ENCODE results near the gene KCNIP1.
"Not testable (repeated sequence)": the region's sequence is repeated elsewhere in the genome, so short reads cannot be mapped to it uniquely, and the experiment has no call there.

Gene KCNIP1

DNA sequence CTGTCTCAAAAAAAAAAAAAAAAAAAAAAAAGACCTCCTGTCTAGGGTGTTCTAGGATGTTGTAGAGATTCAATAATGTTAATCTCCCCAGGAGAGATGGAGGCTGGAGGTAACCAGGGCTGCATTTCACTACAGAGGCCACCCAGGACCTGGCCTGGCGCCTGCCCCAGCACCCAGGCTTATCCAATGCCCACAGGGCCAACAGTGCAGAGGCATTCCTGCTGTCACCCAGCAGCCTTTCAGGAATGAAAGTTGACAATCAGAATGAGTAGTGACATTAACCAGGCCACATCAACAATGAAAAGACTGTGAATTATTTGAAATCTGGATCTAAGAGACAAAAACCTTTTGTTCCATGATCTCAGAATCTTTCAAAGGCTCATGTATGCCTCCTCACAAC lies 243.5 kb downstream of the KCNIP1 start:
- DNase-seq (ENCODE audit: low read depth in 2 of 2, low spot score in 1 of 2) = no peak

- no peak for DNase-seq (ENCODE audit: low read depth in 2 of 2, low spot score in 1 of 2)
Observed at GRCh38 chr5:170747851-170748250, 244.0 kb downstream of the KCNIP1 start.

DNA sequence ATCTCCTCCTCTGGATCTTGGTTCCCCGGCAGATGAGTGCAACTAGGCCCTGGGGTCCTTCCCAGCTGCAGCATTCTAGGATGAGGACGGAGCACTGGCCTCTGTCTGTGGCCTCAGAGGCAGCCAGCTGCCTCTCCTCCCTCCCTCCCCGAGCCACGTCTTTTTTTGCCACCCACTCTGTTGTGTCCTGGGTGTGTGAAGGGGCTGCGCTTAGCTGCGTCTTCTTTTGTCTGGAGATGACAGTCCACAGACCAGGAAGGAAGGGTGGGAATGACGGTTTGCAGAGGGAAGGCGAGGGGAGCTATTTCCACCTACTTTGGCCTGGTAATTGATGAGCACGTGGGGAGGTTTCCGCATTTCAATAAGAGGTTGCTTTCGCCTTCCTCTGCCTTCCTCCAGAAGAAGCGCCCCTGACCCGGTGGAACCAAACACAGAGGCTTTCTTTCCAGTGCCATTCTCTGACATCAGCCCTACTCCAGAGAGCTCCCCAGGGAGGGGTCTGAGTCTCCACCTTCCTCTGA lies 245.2 kb downstream of the KCNIP1 start:
- no peak for DNase-seq (ENCODE audit: low read depth in 2 of 2, low spot score in 1 of 2)

DNA sequence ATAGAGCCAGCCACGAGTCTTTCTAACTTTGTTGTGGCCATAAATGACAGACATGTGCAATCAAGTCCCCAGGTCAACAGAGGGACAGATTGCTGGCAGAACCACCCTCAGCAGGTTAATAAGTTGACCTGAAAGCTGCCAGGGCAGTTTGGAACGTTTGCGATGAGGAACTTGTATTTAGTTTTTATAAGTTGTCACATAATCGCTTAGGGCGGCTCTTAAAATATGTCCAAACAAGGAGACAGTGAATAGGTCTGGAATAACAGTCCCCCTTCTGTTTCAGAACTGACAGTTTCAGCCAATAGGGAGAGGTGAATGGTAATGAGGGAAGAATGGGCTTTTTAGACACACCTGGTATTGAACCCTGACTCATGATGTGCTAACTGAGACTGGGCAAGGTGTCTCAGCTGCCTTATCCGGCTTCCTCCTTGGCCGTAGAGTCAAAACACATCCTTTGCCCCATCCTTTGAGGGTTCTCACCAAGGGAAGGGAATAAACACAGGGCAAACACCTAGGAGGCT lies 246.2 kb downstream of the KCNIP1 start:
- DNase-seq (ENCODE audit: low read depth in 2 of 2, low spot score in 1 of 2) = no peak

DNA sequence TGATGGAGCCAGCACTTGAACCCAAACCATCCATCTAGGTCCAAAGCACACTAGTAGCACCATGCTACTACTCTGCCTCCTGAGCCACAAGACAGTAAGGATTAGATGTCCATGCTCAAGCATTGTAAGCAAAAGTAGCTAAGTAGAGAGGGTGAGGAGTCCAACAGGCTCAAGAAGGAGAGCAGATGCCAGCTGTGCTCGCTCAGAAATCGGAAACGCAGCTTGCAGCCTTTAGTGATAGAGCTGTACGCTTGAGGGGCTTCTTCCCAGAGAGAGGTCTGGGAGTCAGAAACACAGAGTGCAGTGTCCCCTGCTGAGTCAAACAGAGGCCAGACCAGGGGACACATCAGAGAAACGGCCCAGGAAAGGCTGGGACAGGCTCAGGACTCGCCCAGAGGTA lies 247.0 kb downstream of the KCNIP1 start:
- no peak for DNase-seq (ENCODE audit: low read depth in 2 of 2, low spot score in 1 of 2)

DNA sequence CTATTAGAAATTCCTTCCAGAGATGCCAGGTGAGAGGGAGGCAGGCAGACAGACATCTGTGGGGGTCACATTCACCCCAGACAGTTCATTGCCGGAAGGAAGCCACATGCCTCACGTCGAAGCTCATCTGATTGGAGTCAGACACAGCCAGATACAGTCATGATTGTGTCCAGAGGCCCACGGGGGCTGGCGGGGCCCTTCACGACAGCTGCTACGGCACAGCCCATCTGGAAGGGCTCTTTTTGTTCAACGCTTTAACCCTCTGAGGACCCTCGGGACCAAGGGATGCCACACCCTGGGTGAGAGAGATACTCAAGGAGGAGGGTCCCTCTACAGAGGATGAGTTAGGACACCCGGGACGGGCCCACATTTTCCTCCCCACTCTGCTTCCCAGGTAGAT lies 247.8 kb downstream of the KCNIP1 start:
- no peak for DNase-seq (ENCODE audit: low read depth in 2 of 2, low spot score in 1 of 2)

DNA sequence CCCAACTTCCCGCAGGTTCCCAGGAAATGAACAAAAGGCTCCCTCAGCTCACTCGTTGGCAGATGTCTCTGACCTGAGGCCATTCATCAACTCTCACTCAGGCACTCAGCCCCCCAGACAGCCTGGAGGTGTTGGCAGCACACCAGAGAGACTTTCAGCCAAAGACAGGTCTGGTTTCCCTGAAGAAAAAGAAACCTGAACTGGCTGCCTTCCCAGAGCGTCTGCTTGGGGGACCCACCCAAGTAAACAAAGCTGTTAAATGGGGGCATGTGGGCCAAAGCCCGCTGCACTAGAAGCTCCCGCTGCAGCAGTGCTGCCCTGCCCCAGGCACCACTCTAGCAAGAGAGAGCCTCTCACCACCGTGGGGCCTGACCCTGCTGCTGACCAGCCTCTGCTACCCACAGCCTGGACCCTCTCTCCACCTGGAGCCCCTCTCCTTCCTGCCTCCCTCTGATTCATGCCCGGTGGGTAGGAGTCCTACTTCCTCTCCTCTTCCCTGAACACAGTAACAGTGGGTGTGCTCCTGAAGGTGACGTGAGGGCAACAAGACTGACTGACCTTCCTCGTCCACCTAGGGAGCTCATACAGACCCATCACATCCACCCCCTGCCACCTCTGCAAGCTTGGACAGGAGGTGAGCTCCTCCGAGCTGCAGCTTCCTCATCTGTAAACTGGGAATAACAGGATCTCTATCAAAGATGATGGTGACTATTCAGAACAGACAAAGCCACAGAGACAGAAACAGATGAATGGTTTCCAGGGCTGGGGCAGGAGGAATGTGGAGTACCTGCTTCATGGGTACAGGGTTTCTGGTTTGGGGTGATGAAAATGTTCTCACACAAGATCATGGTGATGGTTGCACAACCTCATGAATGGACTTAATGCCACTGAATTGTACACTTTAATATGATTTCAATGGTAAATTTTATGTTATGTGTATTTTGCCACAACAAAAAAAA lies 248.7 kb downstream of the KCNIP1 start:
- no peak for DNase-seq (ENCODE audit: low read depth in 2 of 2, low spot score in 1 of 2)

DNA sequence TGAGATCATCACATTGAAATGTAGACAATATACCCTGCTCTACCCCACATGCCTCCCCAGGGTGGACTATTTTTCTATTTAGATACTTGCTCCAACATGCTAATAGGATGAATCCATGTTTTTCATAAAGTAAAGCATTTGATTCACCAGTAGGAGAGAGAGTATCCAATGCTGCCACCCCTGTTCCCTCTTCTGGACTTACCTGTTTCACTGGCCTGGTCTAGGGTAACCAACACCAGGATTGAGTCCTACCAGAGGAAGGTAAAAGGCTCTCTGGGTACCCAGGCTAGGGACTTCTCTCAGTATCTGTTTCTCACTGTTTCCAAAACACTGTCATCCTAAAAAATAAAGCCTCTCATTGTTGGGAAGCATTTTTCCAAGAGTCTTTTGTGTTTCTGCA lies 249.5 kb downstream of the KCNIP1 start:
- no peak for DNase-seq (ENCODE audit: low read depth in 2 of 2, low spot score in 1 of 2)

- DNase-seq (ENCODE audit: low read depth in 2 of 2, low spot score in 1 of 2) = not testable (repeated sequence)
Observed at GRCh38 chr5:170754508-170754907, 250.7 kb downstream of the KCNIP1 start.

DNA sequence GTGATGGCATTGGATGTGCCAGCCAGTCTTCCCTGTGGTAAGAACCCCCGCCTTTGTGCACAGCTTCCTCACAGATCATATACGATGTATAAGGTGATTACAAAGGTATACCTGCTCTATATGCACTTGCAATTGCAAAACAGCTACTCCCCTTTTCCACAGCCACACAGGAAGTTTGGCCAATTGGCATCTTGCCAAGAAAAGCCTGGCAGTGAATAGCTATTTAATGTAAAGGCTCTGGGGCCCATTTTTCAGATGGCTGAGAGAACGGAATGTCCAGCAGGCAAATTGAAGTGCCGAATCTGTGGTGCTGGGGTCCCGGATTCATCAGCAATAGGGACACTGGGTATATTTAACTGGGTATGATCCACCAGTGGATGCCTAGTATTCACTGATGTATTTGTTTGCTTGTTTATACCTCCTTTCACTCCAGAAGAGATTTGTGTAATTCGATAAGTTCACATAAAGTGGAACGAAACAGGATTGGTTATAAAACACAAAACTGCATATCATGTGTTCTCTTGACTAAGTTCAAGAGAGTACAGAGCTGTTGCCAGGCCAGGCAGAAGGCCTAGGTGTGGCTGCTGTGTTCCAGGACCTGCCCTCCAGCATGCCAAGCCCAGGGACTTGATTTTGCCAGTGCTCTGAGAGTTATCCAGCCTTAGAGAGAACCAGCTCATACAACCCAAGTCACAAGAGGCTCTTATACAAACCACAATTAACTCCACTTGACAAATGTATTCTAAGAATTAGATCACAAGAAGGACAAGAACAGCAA lies 252.0 kb downstream of the KCNIP1 start:
- DNase-seq (ENCODE audit: low read depth in 2 of 2, low spot score in 1 of 2) = no peak

DNA sequence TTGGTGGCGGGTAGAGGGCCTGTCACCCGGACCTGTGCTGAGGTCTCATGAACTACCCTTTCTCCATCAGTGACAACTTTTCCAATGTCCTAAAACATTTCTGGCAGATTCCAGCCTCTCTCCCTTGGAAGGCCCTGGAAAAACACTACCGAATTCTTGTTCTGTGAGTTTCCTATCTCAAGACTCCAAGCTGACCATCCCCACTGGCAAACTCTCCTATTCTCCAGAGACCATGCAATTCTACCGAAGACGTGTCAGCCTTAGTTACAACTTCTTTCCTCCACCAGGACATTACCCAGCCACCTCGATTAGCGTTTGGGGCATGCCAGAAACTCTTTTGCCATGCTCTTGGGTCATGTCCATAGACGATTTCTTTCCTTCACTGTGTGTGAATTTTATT lies 252.9 kb downstream of the KCNIP1 start:
- DNase-seq (ENCODE audit: low read depth in 2 of 2, low spot score in 1 of 2) = no peak

DNA sequence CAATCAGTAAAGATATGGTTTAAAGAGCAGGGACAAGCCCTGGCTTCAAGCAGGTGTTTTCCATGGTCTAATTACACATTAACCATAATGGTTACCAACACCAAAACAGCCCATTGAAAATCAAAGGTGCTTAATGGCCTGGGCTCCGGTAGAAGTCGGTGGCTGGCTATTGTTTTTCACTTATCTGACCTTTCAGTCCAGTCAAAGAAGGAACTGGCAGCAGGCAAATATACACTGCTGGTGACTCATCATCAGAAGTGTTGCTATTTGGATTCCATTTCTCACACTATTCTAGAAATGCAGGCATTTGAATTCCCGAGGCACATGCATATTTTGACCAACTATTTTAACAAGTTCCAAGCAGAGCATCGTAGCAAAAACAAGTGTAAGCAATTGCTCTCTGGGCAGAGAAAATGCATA lies 253.4 kb downstream of the KCNIP1 start:
- no peak for DNase-seq (ENCODE audit: low read depth in 2 of 2, low spot score in 1 of 2)

DNA sequence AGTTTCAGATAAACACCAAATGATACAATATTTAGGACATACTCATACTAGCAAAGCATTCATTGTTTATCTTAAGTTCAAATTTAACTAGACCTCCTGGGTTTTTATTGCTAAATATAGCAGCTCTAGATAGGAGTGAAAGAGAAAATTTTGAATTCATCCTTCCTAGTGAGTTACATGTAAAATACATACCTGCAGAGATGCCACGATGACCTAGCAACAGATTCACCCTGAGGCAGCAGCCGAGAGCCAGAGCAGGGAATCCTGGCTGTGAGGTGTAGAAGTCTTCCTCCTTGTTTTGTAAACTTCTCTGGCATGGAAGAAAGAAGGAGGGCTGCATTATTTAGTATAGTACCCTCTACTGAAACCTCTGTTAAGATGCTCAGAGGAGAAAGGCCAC lies 253.8 kb downstream of the KCNIP1 start:
- no peak for DNase-seq (ENCODE audit: low read depth in 2 of 2, low spot score in 1 of 2)

GRCh38 chr5:170758481-170758880 lies 254.7 kb downstream of the KCNIP1 start:
- DNase-seq (ENCODE audit: low read depth in 2 of 2, low spot score in 1 of 2) = no peak

DNA sequence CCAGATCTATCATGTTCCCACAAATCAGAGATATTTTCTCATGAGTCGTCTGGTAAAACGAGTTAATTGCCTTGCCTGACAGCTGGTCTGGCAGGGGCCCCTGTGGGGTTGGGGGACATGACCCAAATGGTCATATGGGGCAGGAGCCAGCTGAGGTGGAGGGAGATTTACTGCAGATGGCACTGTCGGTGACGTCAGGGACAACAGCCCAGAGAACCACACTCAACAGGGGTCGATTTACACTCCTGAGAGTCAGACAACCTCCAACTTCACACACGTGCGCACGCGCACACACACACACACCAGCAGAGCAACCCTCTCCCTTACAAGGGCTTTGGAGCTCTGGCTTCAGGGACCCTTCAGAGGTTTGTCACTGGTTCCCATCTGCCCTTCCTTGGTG lies 256.3 kb downstream of the KCNIP1 start:
- DNase-seq (ENCODE audit: low read depth in 2 of 2, low spot score in 1 of 2) = no peak

- DNase-seq (ENCODE audit: low read depth in 2 of 2, low spot score in 1 of 2) = no peak
Observed at GRCh38 chr5:170761048-170761707, 257.4 kb downstream of the KCNIP1 start.

DNA sequence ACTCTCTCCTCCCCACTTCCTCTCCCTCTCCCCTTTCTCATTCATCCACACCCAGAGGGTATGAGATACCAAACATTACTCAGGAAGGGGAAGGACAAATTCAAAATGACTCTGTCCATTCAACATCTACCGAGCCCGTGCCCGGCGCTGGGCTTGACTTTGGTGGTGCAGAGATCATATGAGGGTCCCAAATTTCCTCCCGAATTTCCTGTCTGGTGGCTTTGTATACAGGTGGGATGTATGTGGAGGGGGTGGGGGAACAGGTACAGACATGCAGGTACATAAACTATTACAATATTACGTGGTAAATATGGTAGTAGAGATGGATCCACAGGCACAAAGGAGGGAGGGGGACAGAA lies 257.9 kb downstream of the KCNIP1 start:
- DNase-seq (ENCODE audit: low read depth in 2 of 2, low spot score in 1 of 2) = no peak

DNA sequence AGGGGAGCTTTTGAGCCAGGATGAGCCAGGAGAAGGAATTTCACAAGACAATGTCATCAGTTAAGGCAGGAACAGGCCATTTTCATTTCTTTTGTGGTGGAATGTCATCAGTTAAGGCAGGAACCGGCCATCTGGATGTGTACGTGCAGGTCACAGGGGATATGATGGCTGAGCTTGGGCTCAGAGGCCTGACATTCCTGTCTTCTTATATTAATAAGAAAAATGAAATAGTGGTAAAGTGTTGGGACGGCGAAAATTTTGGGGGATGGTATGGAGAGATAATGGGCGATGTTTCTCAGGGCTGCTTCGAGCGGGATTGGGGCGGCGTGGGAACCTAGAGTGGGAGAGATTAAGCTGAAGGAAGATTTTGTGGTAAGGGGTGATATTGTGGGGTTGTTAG lies 258.5 kb downstream of the KCNIP1 start:
- DNase-seq (ENCODE audit: low read depth in 2 of 2, low spot score in 1 of 2) = not testable (repeated sequence)

DNA sequence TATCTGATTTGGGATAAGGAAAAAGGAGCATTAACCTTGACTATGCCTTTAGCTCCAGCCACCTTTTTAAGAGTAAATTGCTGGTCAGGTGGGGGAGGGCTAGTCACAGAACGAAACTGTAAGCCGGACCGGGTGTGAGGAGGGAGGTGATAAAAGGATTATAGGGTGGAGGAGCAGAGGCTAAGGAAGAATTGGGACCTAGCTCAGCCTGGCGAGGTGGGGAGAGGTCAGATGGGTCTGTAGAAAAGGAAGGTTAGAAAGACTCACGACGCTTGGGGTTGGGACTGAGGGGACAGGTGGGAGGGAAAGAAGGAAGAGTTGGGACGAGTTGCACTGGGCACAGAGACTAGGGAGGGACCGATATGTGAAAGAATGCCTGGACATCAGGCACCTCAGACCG lies 262.0 kb downstream of the KCNIP1 start:
- not testable (repeated sequence) for DNase-seq (ENCODE audit: low read depth in 2 of 2, low spot score in 1 of 2)

GRCh38 chr5:170769246-170769645 lies 265.4 kb downstream of the KCNIP1 start:
- DNase-seq (ENCODE audit: low read depth in 2 of 2, low spot score in 1 of 2) = no peak

- DNase-seq (ENCODE audit: low read depth in 2 of 2, low spot score in 1 of 2) = no peak
Observed at GRCh38 chr5:170769898-170770416, 266.1 kb downstream of the KCNIP1 start.

Measured in stimulated activated CD8-positive, alpha-beta memory T cell treated with anti-CD3 and anti-CD28 coated beads, Interleukin-4, amount 100 ng/mL, for 4 hours (primary cell).